GM19452 (cell line): ENCODE measurements around the gene CILP.
A peak's percentile ranks its signal among the peaks of the same experiment; 100 is the strongest.
"Not testable (repeated sequence)": the region's sequence is repeated elsewhere in the genome, so short reads cannot be mapped to it uniquely, and the experiment has no call there.

Experiments used
- ATAC-seq: cut with Tn5 transposase; IDR thresholded peaks from one replicate; pipeline ENCODE4 v1.9.1; 2021; ENCODE audit not compliant: unreplicated experiment

Gene CILP

GRCh38 chr15:65197337-65197645 lies 14.0 kb downstream of the CILP start:
- no peak for ATAC-seq

- no peak for ATAC-seq
These were observed 14.5 kb downstream of the CILP start for GRCh38 chr15:65196637-65197336.

DNA sequence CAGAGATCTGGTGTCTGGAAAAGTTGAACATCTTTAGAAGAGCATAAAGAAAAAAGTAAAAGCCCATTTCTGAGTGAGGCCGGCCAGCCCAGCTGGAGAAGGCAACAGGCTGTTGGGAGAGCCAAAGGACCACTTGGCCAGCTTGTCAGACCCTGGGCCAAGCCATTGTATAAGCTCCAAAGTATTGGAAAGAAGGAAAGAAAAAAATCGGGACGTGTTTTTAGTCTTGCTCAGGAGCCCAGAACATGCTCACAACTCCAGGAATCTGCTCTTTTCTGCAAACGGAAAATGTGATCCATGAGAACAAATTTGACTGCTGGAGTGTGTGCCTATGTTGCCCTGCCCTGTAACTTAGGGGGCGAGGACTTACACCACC lies 15.7 kb downstream of the CILP start:
- ATAC-seq: no peak

GRCh38 chr15:65194826-65195547 lies 16.3 kb downstream of the CILP start:
- ATAC-seq: no peak

DNA sequence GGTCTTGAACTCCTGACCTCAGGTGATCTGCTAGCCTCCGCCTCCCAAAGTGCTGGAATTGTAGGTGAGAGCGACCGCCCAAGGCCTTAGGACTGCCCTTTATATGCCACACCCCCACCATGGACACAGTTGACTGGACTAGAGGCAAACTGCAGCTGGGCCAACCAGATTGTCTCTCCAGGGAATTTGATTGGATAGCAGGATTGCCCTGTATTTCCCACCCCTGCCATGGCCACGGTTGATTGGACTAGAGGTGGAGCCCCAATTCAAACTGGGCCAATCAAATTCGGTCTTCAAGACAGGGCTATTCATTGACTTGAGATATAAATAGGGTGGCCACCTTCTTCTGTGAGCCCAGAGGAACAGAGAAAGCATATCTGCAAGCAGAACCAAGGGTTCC lies 19.3 kb downstream of the CILP start:
- no peak for ATAC-seq

DNA sequence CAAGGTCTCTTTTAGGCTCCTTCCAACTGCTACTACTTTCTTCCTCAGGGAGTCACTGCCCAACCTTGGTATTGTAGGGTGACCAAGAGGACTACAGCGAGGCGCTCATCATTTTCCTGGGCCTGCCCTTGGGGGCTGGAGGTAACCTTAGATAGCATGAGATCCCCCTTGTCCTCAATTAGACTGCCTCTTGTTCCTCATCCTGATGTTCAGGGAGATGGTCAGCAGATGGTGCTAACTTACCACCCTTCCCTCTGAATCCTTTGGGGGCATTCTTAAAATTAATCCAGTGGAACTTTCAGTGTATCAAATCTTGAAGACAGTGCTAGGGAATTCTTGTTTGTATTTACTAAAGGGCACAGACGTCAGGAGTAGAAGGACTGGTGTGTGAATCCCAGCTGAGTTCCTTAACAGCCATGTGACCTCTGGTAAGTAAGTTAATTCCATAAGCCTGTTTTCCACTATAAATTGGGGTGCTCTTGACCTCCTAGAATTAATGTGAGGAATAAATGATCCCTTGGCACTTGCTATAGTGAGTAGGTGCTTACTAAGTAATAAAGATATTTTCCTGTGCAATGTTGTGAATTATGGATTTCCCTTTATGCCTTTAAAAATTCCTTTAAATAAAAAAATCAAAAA lies 22.1 kb downstream of the CILP start:
- ATAC-seq: no peak

DNA sequence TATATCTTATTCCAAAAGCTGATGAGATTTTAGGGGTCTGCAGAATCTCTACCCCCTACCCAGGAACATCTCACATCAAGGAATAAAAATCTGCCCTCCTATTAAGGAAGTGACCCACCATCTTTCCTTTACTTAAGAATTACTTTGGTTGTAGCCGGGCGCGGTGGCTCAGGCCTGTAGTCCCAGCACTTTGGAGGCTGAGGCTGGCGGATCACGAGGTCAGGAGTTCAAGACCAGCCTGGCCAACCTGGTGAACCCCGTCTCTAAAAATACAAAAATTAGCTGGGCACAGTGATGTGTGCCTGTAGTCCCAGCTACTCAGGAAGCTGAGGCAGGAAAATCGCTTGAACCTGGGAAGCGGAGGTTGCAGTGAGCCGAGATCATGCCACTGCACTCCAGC lies 22.8 kb downstream of the CILP start:
- ATAC-seq: not testable (repeated sequence)

- ATAC-seq: peak; percentile 78
These were observed 26.2 kb downstream of the CILP start, which contains the start of gene CLPX for GRCh38 chr15:65184868-65185717. Gene CLPX (minus strand): TSS chr15:65185342. CDS start chr15:65185153, 189 bp downstream.

- ATAC-seq: peak; percentile 23
These were observed 26.9 kb downstream of the CILP start for GRCh38 chr15:65184305-65184867.

GRCh38 chr15:65183865-65184159 lies 27.5 kb downstream of the CILP start:
- no peak for ATAC-seq

DNA sequence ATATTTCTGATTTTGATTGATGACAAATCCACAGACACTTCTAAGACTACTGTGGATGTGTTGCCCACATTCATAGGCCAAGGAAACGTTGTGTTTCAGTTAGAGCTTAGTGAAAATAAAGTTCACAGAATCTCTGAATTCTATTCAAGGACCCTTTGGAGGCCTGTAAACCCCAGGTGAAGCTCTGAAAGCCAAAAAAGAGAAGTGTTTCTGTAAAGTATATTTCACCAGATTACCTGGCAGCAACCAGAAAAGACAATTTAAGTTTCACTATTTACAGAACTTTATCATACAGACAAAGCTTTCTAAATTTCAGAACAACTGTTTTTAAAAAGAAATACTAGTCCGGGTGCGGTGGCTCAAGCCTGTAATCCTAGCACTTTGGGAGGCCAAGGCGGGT lies 28.7 kb downstream of the CILP start:
- ATAC-seq: no peak

DNA sequence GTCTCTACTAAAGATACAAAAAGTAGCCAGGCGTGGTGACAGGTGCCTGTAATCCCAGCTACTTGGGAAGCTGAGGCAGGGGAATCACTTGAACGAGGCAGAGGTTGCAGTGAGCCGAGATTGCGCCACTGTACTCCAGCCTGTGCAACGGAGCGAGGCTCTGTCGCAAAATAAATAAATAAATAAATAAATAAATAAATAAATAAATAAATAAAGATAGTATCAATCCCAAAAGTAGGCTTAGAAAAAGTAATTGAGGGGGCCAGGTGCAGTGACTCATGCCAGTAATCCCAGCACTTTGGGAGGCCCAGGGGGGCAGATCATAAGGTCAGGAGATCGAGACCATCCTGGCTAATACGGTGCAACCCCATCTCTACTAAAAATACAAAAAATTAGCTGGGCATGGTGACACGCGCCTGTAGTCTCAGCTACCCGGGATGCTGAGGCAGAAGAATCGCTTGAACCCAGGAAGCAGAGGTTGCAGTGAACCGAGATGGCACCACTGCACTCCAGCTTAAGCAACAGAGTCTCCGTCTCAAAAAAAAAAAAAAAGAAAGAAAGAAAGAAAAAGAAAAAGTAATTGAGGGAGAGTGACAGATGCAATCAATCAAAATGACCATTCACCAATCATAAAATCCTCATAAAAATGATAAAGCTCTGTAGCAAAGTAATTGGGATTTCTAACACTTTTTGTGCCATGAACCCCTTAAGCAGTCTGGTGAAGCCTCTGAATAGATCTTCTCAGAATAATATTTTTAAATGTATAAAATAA lies 29.5 kb downstream of the CILP start:
- not testable (repeated sequence) for ATAC-seq

DNA sequence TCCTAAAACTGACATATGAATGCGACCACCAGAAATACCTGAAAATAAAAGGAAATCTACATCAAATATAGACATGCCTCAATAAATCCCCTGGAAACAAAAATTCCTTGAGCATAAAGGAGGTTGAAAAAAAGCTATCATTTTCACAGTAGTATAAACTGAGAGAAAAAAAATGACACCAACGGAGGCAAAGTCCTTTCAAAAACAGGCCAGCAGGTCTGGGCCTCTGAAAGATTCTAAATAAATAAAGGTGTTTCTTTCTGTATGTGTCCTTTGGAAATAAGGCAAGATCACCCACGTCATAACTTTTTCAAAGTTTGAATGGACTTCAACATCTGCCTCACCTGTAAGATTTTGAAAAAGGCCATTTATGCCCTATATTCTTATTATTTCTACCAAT lies 31.1 kb downstream of the CILP start:
- no peak for ATAC-seq

- ATAC-seq: no peak
These were observed 33.4 kb downstream of the CILP start for GRCh38 chr15:65177901-65178300.

DNA sequence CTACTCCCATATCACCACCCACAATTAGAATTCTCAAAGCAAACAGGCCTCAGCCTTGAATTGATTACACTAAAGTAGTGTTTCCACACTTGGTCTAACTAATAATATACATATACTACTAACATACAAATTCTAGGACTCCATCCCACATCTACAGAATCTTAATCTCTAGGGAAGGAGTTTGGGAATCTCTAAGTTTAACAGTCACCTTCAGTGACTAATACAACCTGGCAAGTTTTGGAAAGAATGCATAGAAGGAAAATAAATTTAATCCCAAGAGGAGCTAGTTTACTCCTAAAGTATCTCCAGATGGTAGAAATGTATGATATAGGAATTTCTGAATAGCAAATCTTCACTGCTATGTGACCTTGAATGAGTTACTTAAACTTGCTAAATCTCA lies 35.2 kb downstream of the CILP start:
- no peak for ATAC-seq

DNA sequence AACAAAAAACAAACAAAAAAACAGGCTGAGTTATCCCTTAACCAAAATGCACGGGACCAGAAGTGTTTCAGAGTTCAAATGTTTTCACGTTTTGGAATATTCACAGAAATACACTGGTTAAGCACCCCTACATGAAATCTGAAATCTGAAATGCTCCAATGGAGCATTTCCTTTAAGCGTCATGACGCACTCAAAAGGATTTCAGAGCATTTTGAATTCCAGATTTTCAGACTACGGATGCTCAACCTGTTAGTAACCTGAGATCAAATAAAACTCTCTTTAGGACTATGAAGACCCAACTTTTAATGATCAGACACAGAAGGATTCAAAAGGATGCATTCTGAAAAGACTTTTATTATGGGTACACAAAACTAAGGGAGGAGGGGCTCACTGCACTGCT lies 35.8 kb downstream of the CILP start:
- ATAC-seq: no peak

DNA sequence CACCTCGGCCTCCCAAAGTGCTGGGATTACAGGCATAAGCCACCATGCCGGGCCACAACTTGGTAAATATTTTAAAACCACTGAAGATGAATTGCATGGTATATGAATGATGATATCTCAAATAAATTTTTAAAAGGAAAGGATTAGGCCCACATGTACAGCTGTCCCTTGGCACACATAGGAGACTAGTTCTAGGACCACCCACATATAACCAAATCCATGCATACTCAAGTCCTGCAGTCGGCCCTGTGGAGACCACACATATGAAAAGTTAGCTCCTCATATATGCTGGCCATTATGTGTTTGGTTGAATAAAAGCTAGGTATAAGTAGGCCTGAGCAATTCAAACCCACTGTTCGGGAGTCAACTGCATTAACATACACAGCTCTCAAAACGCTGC lies 36.8 kb downstream of the CILP start:
- ATAC-seq: no peak

- no peak for ATAC-seq
These were observed 38.7 kb downstream of the CILP start for GRCh38 chr15:65172531-65172930.

DNA sequence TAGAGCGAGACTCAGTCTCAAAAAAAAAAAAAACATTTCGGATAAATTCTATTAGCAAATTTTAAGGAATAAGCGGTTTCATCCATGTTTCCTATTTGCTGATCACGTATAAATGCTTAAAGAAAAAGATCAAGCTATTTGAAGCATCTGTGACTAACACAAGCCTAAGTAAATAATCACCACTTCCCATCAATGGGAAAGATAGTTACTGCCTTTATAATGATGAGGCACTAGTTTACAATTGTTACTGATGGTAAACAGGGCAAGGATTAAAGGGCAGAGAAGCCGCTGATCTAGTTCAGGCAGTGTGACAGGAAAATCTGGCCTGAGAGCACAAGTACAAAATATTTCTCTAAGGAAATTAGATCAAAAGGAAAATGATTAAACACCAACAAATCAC lies 39.8 kb downstream of the CILP start:
- ATAC-seq: no peak

DNA sequence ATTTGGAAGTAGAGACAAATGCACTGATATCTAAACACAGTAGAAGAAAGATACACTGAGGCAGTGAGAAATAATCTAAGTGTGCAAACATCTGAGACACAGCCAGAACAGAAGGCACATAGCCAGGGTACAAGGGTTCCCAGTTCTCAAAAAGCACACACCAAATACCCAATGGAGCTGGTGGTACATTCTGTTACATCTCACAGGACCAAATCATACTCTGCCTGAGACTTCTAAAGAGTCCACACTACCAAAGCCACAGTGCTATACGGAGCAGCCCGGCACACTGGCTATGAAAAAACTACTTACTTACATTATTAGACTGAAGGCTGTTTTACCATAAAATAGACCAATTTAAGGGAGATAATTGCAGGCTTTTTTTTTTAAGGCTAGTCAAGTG lies 45.4 kb downstream of the CILP start:
- ATAC-seq: no peak

DNA sequence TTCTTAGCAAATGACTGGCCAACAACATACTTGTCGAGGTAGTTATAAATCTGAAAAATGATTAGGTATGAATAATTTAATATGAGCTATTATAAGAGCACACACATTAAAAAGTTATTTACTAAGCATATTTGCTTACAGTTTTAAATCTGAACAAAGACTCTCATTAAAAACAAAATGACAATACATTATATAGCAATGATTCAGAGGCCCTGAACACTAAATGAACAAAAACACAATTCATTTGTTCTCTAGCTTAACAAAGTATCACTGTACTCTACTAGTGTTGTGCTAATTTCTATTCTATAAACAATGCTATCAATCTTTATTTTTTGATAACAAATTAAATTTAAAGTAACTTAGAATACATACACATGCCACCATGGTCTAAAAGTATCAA lies 47.1 kb downstream of the CILP start:
- no peak for ATAC-seq
